Peyer's patch (tissue), 4 donors: ENCODE results near the gene STING1. TPM values are rescaled to one million over a fixed set of nuclear protein-coding genes. Genes with fewer than 3 reads are reported as not detected.
"Not testable (repeated sequence)": the region's sequence is repeated elsewhere in the genome, so short reads cannot be mapped to it uniquely, and the experiment has no call there.

ENCODE experiments used
- DNase-seq, 3 donors: peaks; one replicate each; pipeline ENCODE4 v3.0.0-alpha.2; 2017 to 2019
- H3K27ac ChIP-seq, 4 donors: fragments of 200-600 bp; sonication (generic); one replicate each; pipeline ENCODE4 v1.5.1; 2016 to 2019
- H3K27me3 ChIP-seq, 2 donors: fragments of 200-600 bp; sonication (generic); one replicate each; pipeline ENCODE4 v1.5.1; 2019
- H3K36me3 ChIP-seq, 3 donors: fragments of 200-600 bp; sonication (generic); one replicate each; pipeline ENCODE4 v1.5.1; 2016 to 2019
- H3K4me1 ChIP-seq, 4 donors: fragments of 200-600 bp; sonication (generic); one replicate each; pipeline ENCODE4 v1.5.1; 2016 to 2019
- H3K4me3 ChIP-seq, 4 donors: fragments of 200-600 bp; sonication (generic); 1 replicate in 3 of 4; 2 replicates in 1 of 4; pipeline ENCODE4 v1.5.1; 2016 to 2019; ENCODE audit warnings: mild to moderate bottlenecking in 1 of 4
- H3K9me3 ChIP-seq, 4 donors: fragments of 200-600 bp; sonication (generic); one replicate each; pipeline ENCODE4 v1.5.1; 2016 to 2019; ENCODE audit warnings: mild to moderate bottlenecking in 1 of 4
- POLR2A ChIP-seq, 2 donors: fragments of 450-650 bp; IDR thresholded peaks; one replicate each; pipeline ENCODE4 v1.5.1; 2017; ENCODE audit warnings: antibody characterized with exemption in 2 of 2, mild to moderate bottlenecking in 2 of 2, moderate library complexity in 2 of 2
- total RNA-seq, 4 donors: library from RNA; depleted of rRNA; stranded (reverse); fragments of >200 nt; gene quantifications; one replicate each; pipeline ENCODE4 v1.1.0, GENCODE V29; 2016
- TF ChIP-seq, protein P1 (sequence below), 6 experiments: fragments of 450-650 bp in 4 of 6; fragments of 200-600 bp in 2 of 6; sonication (generic) in 1 of 6; IDR thresholded peaks; one replicate each; pipeline ENCODE4 v1.5.1; 2017 to 2019; ENCODE audit warnings: antibody characterized with exemption in 6 of 6, mild to moderate bottlenecking in 3 of 6, moderate library complexity in 1 of 6

STING1 gene
- total RNA-seq, 4 donors from 2014 or later: 9.5 to 48.7 (median 18.0) TPM

DNA sequence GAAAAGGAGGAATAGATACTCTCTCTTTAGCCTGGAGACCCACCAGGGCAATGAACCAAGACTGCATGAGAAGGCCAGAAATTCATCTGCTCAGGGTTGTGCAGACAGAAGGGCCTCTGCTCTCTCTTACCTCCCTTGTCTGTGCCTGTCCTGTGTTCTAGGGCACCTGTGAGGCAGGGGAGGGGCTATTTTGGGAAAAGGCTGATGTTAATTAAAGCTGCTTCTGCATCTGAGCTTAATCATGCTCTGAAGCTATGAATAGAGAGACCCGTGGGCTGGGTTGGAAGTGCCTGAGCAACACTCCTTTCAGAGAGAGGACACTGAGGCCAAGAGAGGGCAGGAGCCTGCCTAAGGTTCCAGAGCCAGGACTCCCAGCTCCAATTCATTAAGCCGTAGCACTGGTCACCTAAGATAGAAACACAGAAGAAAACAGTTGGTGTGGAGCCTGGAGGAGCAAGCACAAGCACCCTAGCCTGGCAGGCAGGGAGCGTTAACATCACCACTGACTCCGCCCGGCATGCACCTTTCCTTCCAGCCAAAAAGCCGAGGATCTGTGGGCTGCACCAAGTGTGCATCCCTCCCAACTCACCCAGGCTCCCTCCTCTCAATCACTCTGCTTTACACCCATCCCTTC is 31.4 kb upstream of the STING1 start:
- no peaks in the 10 kb centered on the region for H3K27me3 ChIP-seq
- H3K36me3 ChIP-seq: no peaks in the 10 kb centered on the region
- H3K27ac ChIP-seq: no peak overlapping the region
- no peak overlapping the region for H3K4me3 ChIP-seq
- no peaks in the 10 kb centered on the region for H3K9me3 ChIP-seq
- H3K4me1 ChIP-seq: peaks cover 0 to 3% (median 0%) of the 10 kb centered on the region in 4 donors
- DNase-seq: no peak
- TF ChIP-seq, protein P1, sequence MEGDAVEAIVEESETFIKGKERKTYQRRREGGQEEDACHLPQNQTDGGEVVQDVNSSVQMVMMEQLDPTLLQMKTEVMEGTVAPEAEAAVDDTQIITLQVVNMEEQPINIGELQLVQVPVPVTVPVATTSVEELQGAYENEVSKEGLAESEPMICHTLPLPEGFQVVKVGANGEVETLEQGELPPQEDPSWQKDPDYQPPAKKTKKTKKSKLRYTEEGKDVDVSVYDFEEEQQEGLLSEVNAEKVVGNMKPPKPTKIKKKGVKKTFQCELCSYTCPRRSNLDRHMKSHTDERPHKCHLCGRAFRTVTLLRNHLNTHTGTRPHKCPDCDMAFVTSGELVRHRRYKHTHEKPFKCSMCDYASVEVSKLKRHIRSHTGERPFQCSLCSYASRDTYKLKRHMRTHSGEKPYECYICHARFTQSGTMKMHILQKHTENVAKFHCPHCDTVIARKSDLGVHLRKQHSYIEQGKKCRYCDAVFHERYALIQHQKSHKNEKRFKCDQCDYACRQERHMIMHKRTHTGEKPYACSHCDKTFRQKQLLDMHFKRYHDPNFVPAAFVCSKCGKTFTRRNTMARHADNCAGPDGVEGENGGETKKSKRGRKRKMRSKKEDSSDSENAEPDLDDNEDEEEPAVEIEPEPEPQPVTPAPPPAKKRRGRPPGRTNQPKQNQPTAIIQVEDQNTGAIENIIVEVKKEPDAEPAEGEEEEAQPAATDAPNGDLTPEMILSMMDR (IDR thresholded peaks at IDR 0.05): no peak
- TF ChIP-seq POLR2A (IDR thresholded peaks at IDR 0.05): no peak

DNA sequence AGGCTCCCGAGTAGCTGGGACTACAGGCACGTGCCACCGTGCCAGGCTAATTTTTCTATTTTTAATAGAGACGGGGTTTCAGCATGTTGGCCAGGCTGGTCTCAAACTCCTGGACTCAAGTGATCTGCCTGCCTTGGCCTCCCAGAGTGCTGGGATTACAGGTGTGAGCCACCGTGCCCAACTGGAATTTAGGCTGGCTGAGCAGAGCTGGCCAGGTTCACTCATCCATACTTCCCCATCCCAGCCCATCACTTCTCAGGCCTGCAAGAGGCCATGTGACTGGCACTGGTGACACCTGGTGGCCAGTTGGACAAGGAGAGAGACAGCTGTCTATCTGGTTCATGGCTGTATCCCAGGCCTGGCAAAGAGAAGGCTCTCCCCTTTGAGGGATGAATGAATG is 30.9 kb upstream of the STING1 start:
- H3K27me3 ChIP-seq, H3K4me3 ChIP-seq, H3K4me1 ChIP-seq, H3K36me3 ChIP-seq, H3K9me3 ChIP-seq, H3K27ac ChIP-seq: not testable (repeated sequence)
- peak; percentile 84 to 95 (median 86) for DNase-seq
- TF ChIP-seq, protein P1 (IDR thresholded peaks at IDR 0.05): peak; percentile 40 to 91 (median 82)

GRCh38 chr5:139512786-139513390 is 30.3 kb upstream of the STING1 start:
- TF ChIP-seq POLR2A (IDR thresholded peaks at IDR 0.05): no peak
- TF ChIP-seq, protein P1 (IDR thresholded peaks at IDR 0.05): peak in 2 of 6 experiments; percentile 2 to 11
- no peak overlapping the region for H3K27ac ChIP-seq
- H3K27me3 ChIP-seq: no peaks in the 10 kb centered on the region
- H3K4me3 ChIP-seq: no peak overlapping the region
- H3K9me3 ChIP-seq: no peaks in the 10 kb centered on the region
- H3K4me1 ChIP-seq: peaks cover 0 to 3% (median 0%) of the 10 kb centered on the region in 4 donors
- no peaks in the 10 kb centered on the region for H3K36me3 ChIP-seq
- DNase-seq: no peak

DNA sequence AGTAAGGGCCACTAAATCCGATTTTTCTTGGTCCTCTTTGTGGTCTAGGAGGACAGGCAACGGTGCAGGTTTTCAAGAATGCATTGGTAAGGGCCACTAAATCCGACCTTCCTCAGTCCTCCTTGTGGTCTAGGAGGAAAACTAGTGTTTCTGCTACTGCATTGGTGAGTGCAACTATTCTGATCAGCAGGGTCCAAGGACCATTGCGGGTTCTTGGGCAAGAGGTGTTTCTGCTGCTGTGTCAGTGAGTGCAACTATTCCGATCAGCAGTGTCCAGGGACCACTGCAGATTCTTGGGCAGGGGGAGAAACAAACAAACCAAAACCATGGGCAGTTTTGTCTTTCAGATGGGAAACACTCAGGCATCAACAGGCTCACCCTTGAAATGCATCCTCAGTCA is 22.2 kb upstream of the STING1 start:
- not testable (repeated sequence) for H3K9me3 ChIP-seq, H3K27ac ChIP-seq, H3K4me3 ChIP-seq, H3K27me3 ChIP-seq, H3K36me3 ChIP-seq, H3K4me1 ChIP-seq, DNase-seq

DNA sequence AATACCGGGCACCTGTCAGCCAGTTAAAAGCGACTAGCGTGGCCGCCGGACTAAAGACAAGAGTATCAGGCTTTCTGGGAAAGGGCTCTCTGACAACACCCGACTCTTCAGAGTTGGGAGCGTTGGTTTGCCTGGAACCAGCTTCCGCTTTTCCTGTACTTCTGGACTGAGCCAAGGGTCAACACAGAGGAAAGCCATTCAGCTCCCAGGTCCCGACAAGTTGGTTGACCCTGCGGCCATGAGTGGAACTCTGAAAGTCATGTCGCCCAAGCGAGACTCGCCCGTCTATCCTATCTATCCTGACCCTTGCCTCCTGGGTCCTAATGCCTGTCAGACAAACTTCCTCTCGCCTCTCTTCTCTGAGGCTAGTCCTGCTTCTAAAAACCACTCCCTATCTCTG is 21.3 kb upstream of the STING1 start:
- H3K4me3 ChIP-seq, DNase-seq, H3K27ac ChIP-seq: not testable (repeated sequence)

GRCh38 chr5:139503036-139503817 is 20.7 kb upstream of the STING1 start:
- H3K27ac ChIP-seq, H3K4me3 ChIP-seq, DNase-seq, H3K36me3 ChIP-seq, H3K9me3 ChIP-seq, H3K4me1 ChIP-seq, H3K27me3 ChIP-seq: not testable (repeated sequence)

More for the DNA sequence above, 21.3 kb upstream of the STING1 start:
- H3K27me3 ChIP-seq, H3K4me1 ChIP-seq, H3K9me3 ChIP-seq, H3K36me3 ChIP-seq: not testable (repeated sequence)

GRCh38 chr5:139501381-139501780 is 18.8 kb upstream of the STING1 start:
- TF ChIP-seq, protein P1 (IDR thresholded peaks at IDR 0.05): no peak
- TF ChIP-seq POLR2A (IDR thresholded peaks at IDR 0.05): no peak
- Histone ChIP-seq H3K27me3 (no peaks in the 10 kb centered on the region), H3K36me3 (no peaks in the 10 kb centered on the region), H3K4me3 (no peak overlapping the region), H3K9me3 (no peaks in the 10 kb centered on the region), H3K4me1 (no peaks in the 10 kb centered on the region), H3K27ac (no peak overlapping the region)
- DNase-seq: peak in 1 of 3 donors; percentile 2
